ENCODE measurements around the gene PEMT.

GRCh38 chr17:17468217-17469010 is 123.1 kb downstream of the PEMT start:
- no peak for TF ChIP-seq CTCF (IDR thresholded peaks at IDR 0.05)
- no peak for TF ChIP-seq POLR2A (IDR thresholded peaks at IDR 0.05; ENCODE audit: low read length)
- TF ChIP-seq NFE2L2 (conservative IDR thresholded peaks at IDR 0.05; ENCODE audit: low read length) = no peak
